HepG2 (cell line): ENCODE results near the gene C16orf87. TPM values are rescaled to one million over a fixed set of nuclear protein-coding genes. Genes with fewer than 3 reads are reported as not detected.
A peak's percentile ranks its signal among the peaks of the same experiment; 100 is the strongest.

Experiments used
- CEBPG ChIP-seq: IDR thresholded peaks from 2 replicates; pipeline ENCODE4 v1.6.1; 2016
- CENPBD1 ChIP-seq: sonication (generic); formaldehyde crosslinking; IDR thresholded peaks from 2 replicates; pipeline ENCODE4 v1.8.0; 2022; ENCODE audit warnings: missing genetic modification reagents, low read depth, mild to moderate bottlenecking, borderline replicate concordance
- FOXA1 ChIP-seq, 2 experiments: fragments of 450-650 bp in 1 of 2; sonication (generic) in 1 of 2; formaldehyde crosslinking in 1 of 2; IDR thresholded peaks; 2 replicates each; pipeline versions ENCODE4 v1.4.0 to v1.6.1; 2016 to 2020; ENCODE audit warnings: missing genetic modification reagents in 1 of 2
- FOXJ3 ChIP-seq: sonication (generic); formaldehyde crosslinking; IDR thresholded peaks from 2 replicates; pipeline ENCODE4 v1.4.0; 2020; ENCODE audit warnings: missing genetic modification reagents, mild to moderate bottlenecking, borderline replicate concordance
- HDAC1 ChIP-seq: sonication (generic); formaldehyde crosslinking; IDR thresholded peaks from 2 replicates; pipeline ENCODE4 v1.5.1; 2020; ENCODE audit warnings: mild to moderate bottlenecking, missing genetic modification reagents
- KLF6 ChIP-seq: IDR thresholded peaks from 2 replicates; pipeline ENCODE4 v1.8.0; 2016; ENCODE audit warnings: missing biosample characterization, missing genetic modification reagents
- LCORL ChIP-seq, 2 experiments: fragments of 450-650 bp in 1 of 2; sonication (generic) in 1 of 2; formaldehyde crosslinking in 1 of 2; IDR thresholded peaks; 2 replicates each; pipeline versions ENCODE4 v1.5.0 to v1.6.1; 2017 to 2020; ENCODE audit warnings: antibody characterized with exemption in 1 of 2, missing genetic modification reagents in 1 of 2
- NONO ChIP-seq, 2 experiments: fragments of 450-650 bp in 1 of 2; sonication (generic) in 1 of 2; formaldehyde crosslinking in 1 of 2; IDR thresholded peaks in 1 of 2; conservative IDR thresholded peaks in 1 of 2; 2 replicates each; pipeline versions ENCODE4 v1.6.1 to v1.8.0; 2017 to 2022; ENCODE audit warnings: mild to moderate bottlenecking in 1 of 2, missing genetic modification reagents in 1 of 2, moderate library complexity in 1 of 2
- NR2F6 ChIP-seq, 2 experiments: IDR thresholded peaks; 2 replicates each; pipeline ENCODE4 v1.6.1; 2016; ENCODE audit warnings: antibody characterized with exemption in 1 of 2, mild to moderate bottlenecking in 1 of 2
- RARA ChIP-seq: IDR thresholded peaks from 2 replicates; pipeline ENCODE4 v1.6.1; 2016; ENCODE audit warnings: missing genetic modification reagents, missing compliant biosample characterization
- SRF ChIP-seq: IDR thresholded peaks from 2 replicates; pipeline ENCODE4 v1.6.1; 2011; ENCODE audit warnings: mild to moderate bottlenecking, low read depth, low read length, moderate library complexity
- TFAP4 ChIP-seq: sonication (generic); IDR thresholded peaks from 2 replicates; pipeline ENCODE4 v1.6.1; 2016; ENCODE audit warnings: low read depth, borderline replicate concordance
- ZFP1 ChIP-seq: IDR thresholded peaks from 2 replicates; pipeline ENCODE4 v1.6.1; 2016
- ZNF10 ChIP-seq: sonication (generic); formaldehyde crosslinking; IDR thresholded peaks from 2 replicates; pipeline ENCODE4 v1.4.0; 2020; ENCODE audit warnings: mild to moderate bottlenecking, low read depth, missing genetic modification reagents, borderline replicate concordance
- ZNF337 ChIP-seq: sonication (generic); formaldehyde crosslinking; IDR thresholded peaks from 2 replicates; pipeline ENCODE4 v1.5.1; 2020; ENCODE audit warnings: missing genetic modification reagents, low read depth, mild to moderate bottlenecking, borderline replicate concordance
- ZNF350 ChIP-seq: sonication (generic); formaldehyde crosslinking; IDR thresholded peaks from 2 replicates; pipeline ENCODE4 v1.4.0; 2020; ENCODE audit warnings: mild to moderate bottlenecking, low read depth, missing genetic modification reagents, borderline replicate concordance
- ZNF549 ChIP-seq: sonication (generic); formaldehyde crosslinking; IDR thresholded peaks from 2 replicates; pipeline ENCODE4 v1.5.0; 2020; ENCODE audit warnings: missing genetic modification reagents
- ZNF775 ChIP-seq: sonication (generic); formaldehyde crosslinking; IDR thresholded peaks from 2 replicates; pipeline ENCODE4 v1.4.0; 2020; ENCODE audit warnings: missing genetic modification reagents, mild to moderate bottlenecking, moderate library complexity, borderline replicate concordance
- polyA plus RNA-seq, 8 experiments: library from polyadenylated mRNA; depleted of rRNA in 3 of 8; stranded (reverse) in 7 of 8; unstranded in 1 of 8; fragments of >200 nt; fragmentation: Illumina TruSeq in 4 of 8; extraction: Trizol in 4 of 8; gene quantifications; 2 replicates each; pipeline versions ENCODE4 v1.2.1 to v1.2.3, GENCODE V29; 2011 to 2016; ENCODE audit warnings: low read depth in 4 of 8, missing spikeins in 1 of 8, mixed read lengths in 1 of 8; ENCODE audit not compliant: insufficient read depth in 1 of 8
- total RNA-seq, 5 experiments: library from RNA; depleted of rRNA; stranded (reverse); fragments of >200 nt; fragmentation: Illumina TruSeq; extraction: Trizol; gene quantifications; 2 replicates each; pipeline ENCODE4 v1.2.3, GENCODE V29; 2016; ENCODE audit warnings: low read depth in 1 of 5
- TF ChIP-seq, protein P1 (sequence below): sonication (generic); formaldehyde crosslinking; IDR thresholded peaks from 2 replicates; pipeline ENCODE4 v1.4.0; 2020; ENCODE audit warnings: missing genetic modification reagents, borderline replicate concordance

C16orf87 gene
- total and polyA plus RNA-seq, 2 of the 13 experiments (the other 11 are each of a cell fraction or from before 2014, with no cell fraction given) = 8.6 to 19.5 TPM

DNA sequence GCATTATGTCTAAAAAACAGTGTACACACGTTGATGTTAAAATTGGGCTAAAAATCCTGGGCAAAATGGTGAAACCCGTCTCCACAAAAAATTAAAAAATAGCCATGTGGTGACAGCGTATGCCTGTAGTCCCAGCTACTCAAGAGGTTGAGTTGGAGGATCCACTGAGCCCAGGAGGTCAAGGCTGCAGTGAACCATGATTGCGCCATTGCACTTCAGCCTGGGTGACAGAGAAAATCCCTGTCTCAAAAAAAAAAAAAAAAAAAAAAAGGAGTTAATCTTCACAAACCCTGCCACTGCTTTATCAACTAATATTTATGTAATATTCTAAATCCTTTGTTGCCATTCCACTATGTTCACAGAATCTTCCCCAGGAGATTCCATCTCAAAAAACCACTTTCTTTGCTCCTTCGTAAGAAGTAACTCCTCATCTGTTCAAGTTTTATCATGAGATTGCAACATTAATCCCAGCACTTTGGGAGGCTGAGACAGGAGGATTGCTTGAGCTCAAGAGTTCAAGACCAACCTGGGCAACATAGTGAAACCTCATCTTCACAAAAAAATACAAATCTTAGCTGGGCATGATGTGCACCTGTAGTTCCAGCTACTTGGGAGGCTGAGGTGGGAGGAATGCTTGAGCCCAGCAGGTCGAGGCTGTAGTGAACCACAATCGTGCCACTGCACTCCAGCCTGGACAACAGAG lies 1.9 kb upstream of the C16orf87 start (continued):
- TF ChIP-seq CENPBD1 (no peak), ZNF549 (no peak), LCORL (IDR thresholded peaks at IDR 0.05) (no peak), LCORL (CRISPR knock-in tag; IDR thresholded peaks at IDR 0.05) (no peak), CEBPG (peak; percentile 91), FOXJ3 (CRISPR knock-in tag) (no peak), ZNF350 (CRISPR knock-in tag) (no peak), ZNF10 (no peak), SRF (no peak), HDAC1 (peak; percentile 31; the same call in 1 of the 2 replicates), ZNF337 (no peak), KLF6 (no peak), FOXA1 (IDR thresholded peaks at IDR 0.05) (no peak), FOXA1 (CRISPR knock-in tag; IDR thresholded peaks at IDR 0.05) (no peak), RARA (CRISPR knock-in tag) (peak; percentile 93), ZFP1 (CRISPR knock-in tag) (no peak), NR2F6 (IDR thresholded peaks at IDR 0.05) (peak; percentile 93), NR2F6 (CRISPR knock-in tag; IDR thresholded peaks at IDR 0.05) (peak; percentile 95), NONO (IDR thresholded peaks at IDR 0.05) (no peak), NONO (CRISPR knock-in tag; conservative IDR thresholded peaks at IDR 0.05) (no peak), TFAP4 (no peak), ZNF775 (CRISPR knock-in tag) (no peak)
- TF ChIP-seq, protein P1, sequence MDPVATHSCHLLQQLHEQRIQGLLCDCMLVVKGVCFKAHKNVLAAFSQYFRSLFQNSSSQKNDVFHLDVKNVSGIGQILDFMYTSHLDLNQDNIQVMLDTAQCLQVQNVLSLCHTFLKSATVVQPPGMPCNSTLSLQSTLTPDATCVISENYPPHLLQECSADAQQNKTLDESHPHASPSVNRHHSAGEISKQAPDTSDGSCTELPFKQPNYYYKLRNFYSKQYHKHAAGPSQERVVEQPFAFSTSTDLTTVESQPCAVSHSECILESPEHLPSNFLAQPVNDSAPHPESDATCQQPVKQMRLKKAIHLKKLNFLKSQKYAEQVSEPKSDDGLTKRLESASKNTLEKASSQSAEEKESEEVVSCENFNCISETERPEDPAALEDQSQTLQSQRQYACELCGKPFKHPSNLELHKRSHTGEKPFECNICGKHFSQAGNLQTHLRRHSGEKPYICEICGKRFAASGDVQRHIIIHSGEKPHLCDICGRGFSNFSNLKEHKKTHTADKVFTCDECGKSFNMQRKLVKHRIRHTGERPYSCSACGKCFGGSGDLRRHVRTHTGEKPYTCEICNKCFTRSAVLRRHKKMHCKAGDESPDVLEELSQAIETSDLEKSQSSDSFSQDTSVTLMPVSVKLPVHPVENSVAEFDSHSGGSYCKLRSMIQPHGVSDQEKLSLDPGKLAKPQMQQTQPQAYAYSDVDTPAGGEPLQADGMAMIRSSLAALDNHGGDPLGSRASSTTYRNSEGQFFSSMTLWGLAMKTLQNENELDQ = no peak
